KMS-11 (cell line): ENCODE results near the gene ATP13A2.

Experiments used
- H2AFZ ChIP-seq: fragments of 200-600 bp; sonication (generic); 2 replicates; pipeline ENCODE4 v1.6.1; 2016; ENCODE audit warnings: antibody characterized with exemption, mixed run types, low read depth
- H3K27ac ChIP-seq: fragments of 200-600 bp; sonication (generic); 2 replicates; pipeline ENCODE4 v1.6.1; 2016; ENCODE audit warnings: mild to moderate bottlenecking, mixed run types
- H3K27me3 ChIP-seq: fragments of 200-600 bp; sonication (generic); 2 replicates; pipeline ENCODE4 v1.6.1; 2017; ENCODE audit warnings: mild to moderate bottlenecking, low read depth, mixed run types, moderate library complexity; ENCODE audit not compliant: insufficient read depth
- H3K36me3 ChIP-seq: fragments of 200-600 bp; sonication (generic); 2 replicates; pipeline ENCODE4 v1.6.1; 2017; ENCODE audit warnings: mild to moderate bottlenecking, mixed run types; ENCODE audit not compliant: insufficient read depth
- H3K4me1 ChIP-seq: fragments of 200-600 bp; sonication (generic); 2 replicates; pipeline ENCODE4 v1.6.1; 2016; ENCODE audit warnings: mild to moderate bottlenecking, low read depth, mixed run types; ENCODE audit not compliant: poor library complexity, severe bottlenecking
- H3K4me2 ChIP-seq: fragments of 200-600 bp; sonication (generic); 2 replicates; pipeline ENCODE4 v1.7.0; 2016; ENCODE audit warnings: mild to moderate bottlenecking, mixed run types
- H3K4me3 ChIP-seq: fragments of 200-600 bp; sonication (generic); IDR thresholded peaks from 2 replicates; pipeline ENCODE4 v1.6.1; 2017; ENCODE audit warnings: low read depth, low read length, mixed read lengths; ENCODE audit not compliant: insufficient read depth
- H3K79me2 ChIP-seq: fragments of 200-600 bp; sonication (generic); 2 replicates; pipeline ENCODE4 v1.6.1; 2016; ENCODE audit warnings: low read depth, mixed run types; ENCODE audit not compliant: insufficient read depth
- H3K9ac ChIP-seq: fragments of 200-600 bp; sonication (generic); 2 replicates; pipeline ENCODE4 v1.6.1; 2016; ENCODE audit warnings: mild to moderate bottlenecking, mixed run types
- H4K20me1 ChIP-seq: fragments of 200-600 bp; sonication (generic); 2 replicates; pipeline ENCODE4 v1.6.1; 2016; ENCODE audit warnings: mild to moderate bottlenecking, mixed run types; ENCODE audit not compliant: insufficient read depth
- CTCF ChIP-seq: fragments of 200-600 bp; sonication (generic); conservative IDR thresholded peaks from 2 replicates; pipeline ENCODE4 v1.6.1; 2017; ENCODE audit warnings: low read depth, mild to moderate bottlenecking, antibody characterized with exemption, low read length, moderate library complexity, mixed read lengths

ATP13A2 gene

GRCh38 chr1:16998589-16998988, 13.1 kb downstream of the ATP13A2 start:
- Histone ChIP-seq H3K4me1 (peaks cover 7% of the 10 kb centered on the region), H3K4me3 (no peak overlapping the region), H3K27ac (no peak overlapping the region), H3K36me3 (no peaks in the 10 kb centered on the region), H3K9ac (no peak overlapping the region), H4K20me1 (no peaks in the 10 kb centered on the region), H3K4me2 (no peak overlapping the region), H3K79me2 (no peaks in the 10 kb centered on the region), H3K27me3 (no peaks in the 10 kb centered on the region), H2AFZ (no peak overlapping the region)
- TF ChIP-seq CTCF: no peak

- H3K79me2 ChIP-seq: no peaks in the 10 kb centered on the region
- peaks cover 7% of the 10 kb centered on the region for H3K4me1 ChIP-seq
- no peaks in the 10 kb centered on the region for H4K20me1 ChIP-seq
- no peak overlapping the region for H2AFZ ChIP-seq
- no peak for TF ChIP-seq CTCF
- H3K9ac ChIP-seq: no peak overlapping the region
- H3K27ac ChIP-seq: no peak overlapping the region
- no peak overlapping the region for H3K4me2 ChIP-seq
- H3K27me3 ChIP-seq: no peaks in the 10 kb centered on the region
- H3K36me3 ChIP-seq: no peaks in the 10 kb centered on the region
- H3K4me3 ChIP-seq: no peak overlapping the region
Observed at GRCh38 chr1:16996845-16997244, 14.9 kb downstream of the ATP13A2 start.

- no peak overlapping the region for H3K4me2 ChIP-seq
- no peak overlapping the region for H2AFZ ChIP-seq
- no peak for TF ChIP-seq CTCF
- no peaks in the 10 kb centered on the region for H3K4me1 ChIP-seq
- H3K27ac ChIP-seq: no peak overlapping the region
- no peaks in the 10 kb centered on the region for H3K27me3 ChIP-seq
- H3K36me3 ChIP-seq: no peaks in the 10 kb centered on the region
- H4K20me1 ChIP-seq: no peaks in the 10 kb centered on the region
- H3K79me2 ChIP-seq: no peaks in the 10 kb centered on the region
- H3K4me3 ChIP-seq: no peak overlapping the region
- H3K9ac ChIP-seq: no peak overlapping the region
Observed at GRCh38 chr1:16993521-16994038, 18.1 kb downstream of the ATP13A2 start.

GRCh38 chr1:16992675-16993074, 19.1 kb downstream of the ATP13A2 start:
- Histone ChIP-seq H2AFZ (no peak overlapping the region), H3K27ac (no peak overlapping the region), H3K9ac (no peak overlapping the region), H3K36me3 (no peaks in the 10 kb centered on the region), H3K4me2 (no peak overlapping the region), H3K27me3 (no peaks in the 10 kb centered on the region), H3K79me2 (no peaks in the 10 kb centered on the region), H4K20me1 (no peaks in the 10 kb centered on the region), H3K4me1 (no peaks in the 10 kb centered on the region), H3K4me3 (no peak overlapping the region)
- TF ChIP-seq CTCF: no peak
